ENCODE data around the gene MAN1C1.
"Not testable (repeated sequence)": the region's sequence is repeated elsewhere in the genome, so short reads cannot be mapped to it uniquely, and the experiment has no call there.

The MAN1C1 gene

DNA sequence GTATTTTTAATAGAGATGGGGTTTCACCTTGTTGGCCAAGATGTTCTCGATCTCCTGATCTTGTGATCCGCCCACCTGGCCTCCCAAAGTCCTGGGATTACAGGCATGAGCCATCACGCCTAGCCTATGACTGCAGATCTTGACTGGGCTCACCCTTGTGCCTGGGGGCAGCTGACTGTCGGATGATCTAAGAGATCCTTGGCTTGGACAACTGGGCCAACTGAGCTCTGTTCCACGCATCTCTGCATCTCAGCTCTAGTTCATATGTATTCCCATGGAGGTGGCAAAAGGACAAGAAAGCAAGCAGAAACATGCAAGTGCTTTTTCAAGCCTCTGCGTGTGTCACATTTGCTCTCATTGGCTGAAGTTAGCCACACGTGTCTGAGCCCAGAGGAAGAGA is 107.6 kb downstream of the MAN1C1 start:
- no peak for DNase-seq

DNA sequence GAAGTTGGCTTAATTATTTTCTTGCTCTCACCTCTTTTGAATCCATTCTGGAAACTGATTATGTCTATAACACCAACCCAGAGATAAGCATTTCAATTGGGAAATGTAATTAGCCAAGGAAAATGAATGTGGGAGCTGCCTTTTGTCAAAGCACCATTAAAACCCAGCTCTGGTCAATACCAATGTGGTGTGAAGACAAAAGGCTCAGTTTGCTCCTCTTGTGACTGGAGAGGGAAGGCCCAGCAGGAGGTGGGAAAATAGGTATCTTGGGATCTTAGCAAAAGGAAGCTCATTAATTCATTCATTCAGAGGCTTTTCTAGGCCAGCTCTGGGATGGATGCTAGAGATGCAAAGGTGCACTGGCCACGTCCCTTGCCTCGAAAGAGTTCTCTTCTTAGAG is 108.4 kb downstream of the MAN1C1 start:
- DNase-seq, result no peak

DNA sequence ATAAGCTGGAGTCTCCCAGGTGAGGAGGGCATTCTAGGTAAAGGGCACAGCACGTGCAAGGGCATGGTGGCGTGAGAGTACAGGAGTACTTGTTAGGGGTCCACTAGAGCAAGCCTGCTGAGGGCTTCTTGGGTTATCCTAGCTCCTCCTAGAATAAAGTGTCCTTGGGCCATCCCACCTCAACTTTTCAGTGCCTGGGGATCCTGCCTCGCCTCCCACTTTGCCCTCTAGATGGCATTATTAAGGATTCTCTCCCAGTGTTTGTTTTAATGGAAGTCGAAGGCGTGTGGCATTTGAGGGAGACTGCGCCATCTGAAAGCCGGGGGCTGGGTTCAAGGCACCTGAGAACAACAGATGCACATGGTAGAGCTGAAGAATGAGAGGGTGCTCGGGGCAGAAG is 108.9 kb downstream of the MAN1C1 start:
- DNase-seq, result no peak

DNA sequence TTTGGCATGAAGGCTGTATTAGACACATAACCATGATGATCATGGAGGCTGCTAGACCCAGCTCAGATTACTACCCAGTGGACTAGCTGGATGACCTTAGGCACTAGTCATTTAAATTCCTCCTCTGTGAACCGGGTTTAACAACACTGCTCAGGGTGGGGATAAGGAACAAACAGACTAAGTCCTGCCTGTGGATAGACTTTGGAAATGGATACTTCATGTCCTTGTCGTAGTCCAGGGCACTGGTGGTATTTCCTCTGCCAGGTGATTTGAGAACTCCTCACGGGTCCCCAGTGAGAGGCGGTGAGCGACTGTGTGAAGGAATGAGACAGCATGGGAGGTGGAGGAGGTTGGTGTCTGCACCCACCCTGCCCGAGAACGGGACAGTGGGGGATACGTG is 110.5 kb downstream of the MAN1C1 start:
- no peak for DNase-seq

DNA sequence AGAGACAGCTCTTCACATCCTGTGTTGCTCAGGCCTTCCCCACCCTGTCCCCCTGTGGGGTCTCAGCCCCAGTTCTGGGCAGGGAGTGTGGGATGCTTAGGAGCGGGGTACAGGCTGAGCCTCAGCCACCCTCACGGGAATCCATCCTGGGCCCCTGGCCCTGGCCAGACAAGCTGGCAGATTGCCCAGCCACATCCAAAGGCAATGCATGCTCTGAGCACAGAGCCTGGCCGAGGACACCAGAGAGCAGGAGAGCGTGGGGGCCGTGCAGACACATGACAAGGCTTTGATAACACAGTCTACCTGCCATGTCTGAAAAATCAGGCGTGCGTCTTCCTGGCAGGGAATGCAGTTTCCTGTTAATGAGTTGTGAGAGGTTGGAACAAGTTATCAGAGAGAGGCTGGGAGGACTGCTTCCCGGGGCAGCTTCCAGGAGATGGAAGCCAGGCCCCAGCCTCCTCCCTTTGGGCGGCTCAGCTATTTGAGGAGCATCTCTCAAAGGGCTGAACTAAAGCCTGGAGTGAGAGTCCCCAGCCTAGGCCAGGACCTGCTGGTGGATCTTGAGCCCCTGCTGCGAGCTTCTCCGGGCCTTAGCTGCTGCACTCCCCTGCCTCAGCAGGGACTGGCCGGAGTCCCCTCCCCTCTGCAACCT is 111.2 kb downstream of the MAN1C1 start:
- no peak for DNase-seq

DNA sequence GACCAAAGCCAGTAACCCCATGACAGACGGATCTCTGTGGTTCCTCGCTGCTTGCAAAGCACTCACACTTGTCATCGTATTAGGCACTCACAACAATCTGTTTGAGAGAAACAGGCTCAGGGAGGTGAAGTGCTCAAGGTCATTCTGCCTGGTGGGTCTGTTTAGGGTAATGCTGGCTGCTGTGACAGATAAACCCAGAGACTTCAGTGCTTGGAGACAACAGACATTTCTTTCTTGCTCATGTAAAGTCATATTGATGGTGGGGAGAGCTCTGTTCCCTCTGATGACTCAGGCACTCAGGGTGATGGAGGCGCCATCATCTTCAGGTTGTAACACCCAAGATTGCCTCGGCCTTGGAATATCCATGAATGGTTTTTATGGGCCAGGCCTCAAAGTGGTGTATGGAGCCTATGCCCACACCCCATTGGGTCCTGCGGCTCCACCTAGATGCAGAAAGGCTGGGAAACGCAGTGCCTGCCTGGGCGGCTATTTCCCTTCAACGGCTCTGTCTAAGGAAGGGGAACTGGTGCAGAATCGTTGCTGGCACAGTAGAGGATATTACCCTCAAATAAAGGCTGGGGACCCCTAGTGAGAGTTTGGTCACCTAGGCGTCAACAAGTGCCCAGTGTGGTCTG is 111.8 kb downstream of the MAN1C1 start:
- no peak for DNase-seq

DNA sequence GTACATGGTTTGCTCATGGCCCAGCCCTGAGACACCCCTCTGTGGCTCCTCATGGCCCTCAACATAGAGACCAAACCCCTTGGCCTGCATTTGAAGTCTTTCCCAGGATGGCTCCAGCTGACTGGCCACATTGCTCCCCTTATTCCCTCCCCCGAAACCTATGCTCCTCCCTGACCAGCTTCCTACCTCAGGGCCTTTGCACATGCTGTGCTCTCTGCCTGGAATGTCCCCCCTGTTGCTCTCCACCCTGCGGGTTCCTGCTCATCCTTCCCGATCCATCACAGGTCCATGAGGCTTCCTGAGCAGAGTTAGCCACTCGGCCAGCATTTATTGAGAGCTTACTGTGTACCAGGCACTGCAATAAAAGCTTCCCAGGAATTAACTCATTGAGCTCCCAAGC is 112.5 kb downstream of the MAN1C1 start:
- DNase-seq, result no peak

DNA sequence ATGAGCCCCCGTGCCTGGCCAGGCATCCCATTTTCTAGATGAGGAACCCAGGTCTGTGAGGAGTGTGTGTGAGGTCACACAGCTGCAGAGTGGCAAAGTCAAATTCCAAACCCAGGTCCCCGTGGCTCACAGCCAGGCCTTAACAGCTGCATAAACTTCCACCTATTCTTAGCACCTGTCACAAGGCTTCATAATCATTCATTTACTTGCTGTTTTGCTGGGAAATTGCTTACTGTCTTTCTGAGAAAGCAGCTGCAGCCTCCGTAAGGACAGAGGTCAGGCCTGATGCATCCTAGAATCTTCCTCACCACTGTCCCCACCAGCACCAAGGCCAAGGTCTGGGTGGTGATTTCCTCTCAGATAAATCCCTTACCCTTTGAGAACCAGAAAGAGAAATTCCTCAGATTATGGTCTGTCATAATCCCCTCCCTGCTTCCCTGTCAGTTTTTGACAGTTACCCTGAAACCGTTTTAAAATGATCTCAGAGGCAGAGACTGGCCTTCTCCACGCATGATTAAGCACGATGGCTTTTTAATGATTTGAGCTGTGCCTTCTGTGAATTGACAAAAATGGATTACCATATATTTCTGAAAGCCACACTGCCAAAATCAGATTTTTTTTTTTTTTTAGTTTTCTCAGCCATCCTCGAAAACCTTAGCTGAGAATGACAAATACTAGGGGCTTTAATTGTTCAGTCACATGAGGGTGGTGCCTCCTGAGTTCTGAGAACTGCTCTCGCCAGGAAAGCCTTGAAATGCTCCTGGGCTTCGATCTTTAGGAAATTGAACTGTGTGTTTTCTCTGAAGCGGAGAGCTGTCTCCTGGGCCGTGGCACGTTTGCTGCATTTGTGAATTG is 113.4 kb downstream of the MAN1C1 start:
- no peak for DNase-seq

DNA sequence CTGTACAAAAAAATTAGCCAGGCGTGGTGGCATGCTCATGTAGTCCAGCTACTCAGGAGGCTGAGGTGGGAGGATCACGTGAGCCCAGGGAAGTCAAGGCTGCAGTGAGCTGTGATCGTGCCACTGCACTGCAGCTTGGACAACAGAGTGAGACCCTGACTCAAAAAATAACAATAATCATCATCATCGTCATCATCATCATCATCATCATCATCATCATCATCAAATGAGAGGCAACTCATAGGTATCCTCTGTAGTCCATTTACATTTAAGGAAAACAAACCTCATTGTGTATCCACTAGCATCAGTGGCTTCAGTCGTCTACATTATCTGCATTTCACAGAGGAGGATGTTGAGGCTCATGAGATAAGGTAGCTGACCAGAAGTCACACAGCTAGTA is 114.6 kb downstream of the MAN1C1 start:
- no peak for DNase-seq

DNA sequence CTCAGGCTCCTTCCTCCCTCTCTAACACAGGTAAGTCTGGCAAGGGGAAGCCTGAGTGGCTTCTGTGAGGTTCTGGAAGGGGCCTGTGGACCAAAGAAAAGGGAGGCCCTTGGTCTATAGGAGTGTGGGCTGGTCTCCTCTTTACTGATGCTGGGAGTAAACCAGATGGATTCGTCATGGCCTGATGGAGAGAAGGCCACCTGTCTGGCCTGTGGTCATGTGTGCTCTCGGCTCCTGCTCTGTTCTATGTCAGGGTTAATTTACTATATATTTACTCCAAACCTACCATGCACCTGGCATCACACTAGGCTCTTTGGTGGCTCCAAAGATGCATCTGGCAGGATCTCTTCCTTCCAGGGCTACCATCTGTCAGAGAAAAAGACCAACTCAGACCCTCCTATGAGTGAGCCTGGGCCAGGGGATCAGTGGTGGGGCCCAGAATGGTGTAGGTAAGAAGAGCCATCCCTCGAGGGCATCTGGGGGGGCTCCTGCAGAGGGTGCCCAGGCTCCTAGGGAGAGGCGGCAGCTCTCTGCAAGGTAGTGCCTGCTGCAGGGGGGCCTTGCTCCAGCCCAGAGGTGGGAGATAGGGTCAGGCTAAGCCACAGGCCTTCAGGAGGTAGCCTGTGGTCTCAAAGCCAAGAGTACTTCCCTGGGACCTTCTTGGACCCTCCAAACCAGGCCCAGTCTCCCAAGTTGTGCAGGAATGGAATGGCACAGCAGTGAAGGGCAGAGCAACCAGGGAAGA is 115.2 kb downstream of the MAN1C1 start:
- no peak for DNase-seq

DNA sequence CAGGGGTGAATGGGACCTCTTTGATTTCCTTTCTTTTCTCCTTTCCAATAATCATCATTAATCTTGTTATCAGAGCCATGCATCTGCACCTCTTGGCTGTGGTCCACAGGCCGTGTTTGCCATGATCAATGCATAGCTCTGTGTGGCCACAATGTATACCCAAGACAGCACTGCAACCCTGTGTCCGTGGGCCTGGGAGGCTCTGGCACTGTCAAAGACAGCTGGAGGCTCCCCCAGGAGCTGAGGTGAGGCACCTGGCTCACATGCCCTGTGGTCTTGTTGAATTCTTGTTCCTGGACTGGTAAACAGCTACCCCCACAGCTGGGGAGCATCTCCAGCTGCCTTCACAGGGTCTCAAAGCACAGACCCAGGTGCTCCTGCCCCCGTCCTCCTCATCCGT is 116.2 kb downstream of the MAN1C1 start:
- DNase-seq, result no peak

DNA sequence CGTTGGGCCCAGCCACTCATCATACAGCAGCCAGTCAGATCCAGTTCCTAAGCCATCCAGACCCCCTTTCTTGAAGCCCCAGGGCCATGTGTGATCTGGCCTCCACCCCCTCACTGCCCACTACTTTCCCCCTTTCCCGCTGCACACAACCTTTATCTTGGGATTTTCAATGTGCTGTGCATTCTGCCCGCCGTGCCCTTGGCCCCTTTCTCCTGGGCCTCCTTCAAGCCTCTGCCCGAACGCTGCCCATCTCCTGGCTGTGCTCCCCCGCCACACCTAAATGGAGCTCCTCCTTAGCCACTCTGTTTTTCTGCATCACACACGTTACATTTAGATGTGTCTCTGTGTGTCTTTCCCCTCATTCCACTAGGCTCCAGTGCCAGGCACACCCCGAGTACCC is 116.7 kb downstream of the MAN1C1 start:
- no peak for DNase-seq

DNA sequence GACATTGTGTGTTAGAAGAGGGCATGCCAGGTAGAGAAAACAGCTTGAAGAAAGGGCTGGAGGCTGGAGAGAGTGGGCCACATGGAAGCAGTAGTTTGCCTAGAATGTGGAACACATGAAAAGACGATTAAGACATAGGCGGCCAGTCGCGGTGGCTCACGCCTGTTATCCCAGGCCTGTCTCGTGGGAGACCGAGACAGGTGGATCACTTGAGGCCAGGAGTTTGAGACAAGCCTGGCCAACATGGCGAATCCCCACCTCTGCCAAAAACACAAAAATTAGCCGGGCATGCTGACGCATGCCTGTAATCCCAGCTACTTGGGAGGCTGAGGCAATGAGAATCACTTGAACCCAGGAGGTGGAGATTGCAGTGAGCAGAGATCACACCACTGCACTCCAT is 118.4 kb downstream of the MAN1C1 start:
- not testable (repeated sequence) for DNase-seq

DNA sequence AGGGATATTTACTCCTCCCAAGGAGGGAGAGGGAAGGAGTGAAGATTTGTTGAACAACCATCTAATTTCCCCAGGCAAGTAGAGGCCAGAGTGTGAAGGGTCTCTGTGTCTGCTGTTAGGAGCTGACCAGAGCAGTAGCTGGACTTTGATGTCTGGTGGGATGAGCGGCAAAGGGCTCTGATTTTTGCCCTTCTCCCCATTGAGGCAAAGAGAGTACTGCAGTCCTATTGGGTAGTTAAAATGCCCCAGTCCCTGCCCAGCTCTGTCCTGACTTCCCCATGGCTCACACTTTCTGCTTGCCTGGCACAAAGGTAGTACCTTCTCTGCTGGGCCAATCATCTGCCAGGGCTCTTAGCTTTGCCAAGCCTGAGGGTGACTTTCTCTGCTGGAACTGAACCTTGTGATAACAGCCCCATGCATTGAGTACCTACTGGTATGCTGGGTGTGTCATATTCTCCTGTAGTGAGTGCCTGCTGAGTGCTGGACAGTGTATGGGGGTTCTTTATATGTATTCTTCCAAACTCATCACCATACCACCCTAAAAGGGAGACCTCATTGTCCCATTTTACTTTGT is 119.5 kb downstream of the MAN1C1 start:
- no peak for DNase-seq

DNA sequence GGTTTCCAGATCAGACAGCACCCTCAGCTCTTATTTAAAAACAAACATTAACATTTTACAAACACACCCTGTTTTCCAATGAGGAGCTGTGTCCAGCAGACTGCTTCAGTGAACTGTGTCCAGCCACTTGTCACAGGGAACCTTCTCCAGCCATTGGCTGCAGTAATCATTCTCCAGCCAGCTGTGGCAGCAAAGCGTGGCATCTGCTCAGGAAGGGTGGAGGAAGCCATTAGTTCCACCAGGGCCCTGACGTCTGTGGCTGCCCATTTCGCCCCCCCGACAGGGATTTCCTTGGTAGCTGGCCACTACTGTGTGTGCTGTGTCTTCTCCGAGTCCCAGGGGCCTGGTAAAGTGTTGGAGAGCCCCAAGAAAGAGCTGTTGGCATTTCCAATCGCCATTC is 120.5 kb downstream of the MAN1C1 start:
- no peak for DNase-seq

DNA sequence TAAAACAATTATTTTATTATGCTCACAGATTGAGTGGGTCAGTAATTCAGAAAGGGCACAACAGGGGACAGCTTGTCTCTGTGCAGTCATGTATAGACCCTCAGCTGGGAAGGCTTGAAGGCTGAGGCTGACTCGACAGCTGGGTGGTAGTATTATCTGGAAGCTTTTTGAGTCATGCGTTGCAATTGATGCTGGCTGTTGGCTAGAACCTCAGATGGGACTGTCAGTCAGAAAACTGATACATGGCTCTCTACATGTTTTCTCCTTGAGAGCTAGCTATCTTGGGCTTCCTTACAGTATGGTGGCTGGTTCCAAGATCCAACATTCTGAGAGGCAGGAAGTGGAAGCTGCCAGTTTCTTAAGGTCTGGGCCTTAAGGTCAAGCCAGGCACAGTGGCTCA is 121.9 kb downstream of the MAN1C1 start:
- DNase-seq, result no peak

DNA sequence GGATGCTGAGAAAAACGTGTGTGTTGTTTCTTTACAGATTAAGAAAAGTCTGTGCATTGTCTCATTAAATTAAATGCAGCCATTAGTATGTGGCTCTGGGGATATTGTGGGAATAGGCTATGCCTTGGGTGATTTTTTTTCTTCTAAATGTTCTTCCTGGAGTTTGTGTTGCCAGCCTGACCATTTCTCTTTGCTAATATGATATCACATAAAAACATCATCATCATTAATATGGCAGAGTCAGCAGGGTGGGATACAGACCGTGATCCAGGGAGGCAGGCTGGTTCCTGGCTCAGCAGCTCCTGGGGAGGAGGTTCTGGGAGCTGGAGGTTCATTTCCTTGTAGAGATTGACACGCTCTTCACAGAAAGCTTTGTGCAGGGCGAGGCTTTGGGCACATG is 122.8 kb downstream of the MAN1C1 start:
- DNase-seq, result no peak

DNA sequence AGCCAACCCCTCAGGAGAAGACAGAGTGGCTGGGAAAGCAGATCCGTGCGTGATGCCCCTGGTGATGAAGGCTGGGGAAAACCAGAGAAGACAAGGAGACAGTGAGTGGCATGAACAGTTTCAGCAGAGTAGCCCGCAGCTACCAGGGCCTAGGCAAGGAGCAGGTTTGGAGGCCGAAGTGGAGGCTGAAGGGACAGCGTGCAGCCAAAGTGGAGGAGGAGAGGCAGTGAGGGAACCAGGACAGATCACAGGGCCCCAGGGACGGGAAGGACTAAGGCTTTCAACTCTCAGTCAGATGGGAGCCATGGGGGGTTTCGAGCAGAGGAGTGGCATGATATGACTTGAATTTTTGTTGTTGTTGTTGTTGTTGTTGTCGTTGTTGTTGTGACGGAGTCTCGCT is 123.5 kb downstream of the MAN1C1 start:
- no peak for DNase-seq

DNA sequence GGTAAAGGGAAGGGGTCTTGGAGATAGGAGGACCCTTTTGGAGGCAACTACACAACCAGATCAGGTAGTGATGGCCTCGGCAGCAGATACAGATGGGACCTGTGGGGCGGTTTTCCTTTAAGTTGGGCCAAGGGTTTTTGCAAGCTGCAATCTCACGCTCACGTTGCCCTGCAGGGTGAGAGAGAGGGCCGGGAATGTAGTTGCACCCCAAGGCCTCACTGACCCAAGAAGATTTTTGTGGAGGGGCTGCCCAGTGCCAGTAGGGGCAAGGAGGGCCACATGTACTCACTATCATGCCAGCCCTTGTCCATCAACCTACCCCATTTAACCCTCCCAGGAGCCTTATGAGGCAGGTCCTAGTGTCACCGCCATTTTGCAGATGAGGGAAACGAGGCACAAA is 125.7 kb downstream of the MAN1C1 start:
- no peak for DNase-seq

DNA sequence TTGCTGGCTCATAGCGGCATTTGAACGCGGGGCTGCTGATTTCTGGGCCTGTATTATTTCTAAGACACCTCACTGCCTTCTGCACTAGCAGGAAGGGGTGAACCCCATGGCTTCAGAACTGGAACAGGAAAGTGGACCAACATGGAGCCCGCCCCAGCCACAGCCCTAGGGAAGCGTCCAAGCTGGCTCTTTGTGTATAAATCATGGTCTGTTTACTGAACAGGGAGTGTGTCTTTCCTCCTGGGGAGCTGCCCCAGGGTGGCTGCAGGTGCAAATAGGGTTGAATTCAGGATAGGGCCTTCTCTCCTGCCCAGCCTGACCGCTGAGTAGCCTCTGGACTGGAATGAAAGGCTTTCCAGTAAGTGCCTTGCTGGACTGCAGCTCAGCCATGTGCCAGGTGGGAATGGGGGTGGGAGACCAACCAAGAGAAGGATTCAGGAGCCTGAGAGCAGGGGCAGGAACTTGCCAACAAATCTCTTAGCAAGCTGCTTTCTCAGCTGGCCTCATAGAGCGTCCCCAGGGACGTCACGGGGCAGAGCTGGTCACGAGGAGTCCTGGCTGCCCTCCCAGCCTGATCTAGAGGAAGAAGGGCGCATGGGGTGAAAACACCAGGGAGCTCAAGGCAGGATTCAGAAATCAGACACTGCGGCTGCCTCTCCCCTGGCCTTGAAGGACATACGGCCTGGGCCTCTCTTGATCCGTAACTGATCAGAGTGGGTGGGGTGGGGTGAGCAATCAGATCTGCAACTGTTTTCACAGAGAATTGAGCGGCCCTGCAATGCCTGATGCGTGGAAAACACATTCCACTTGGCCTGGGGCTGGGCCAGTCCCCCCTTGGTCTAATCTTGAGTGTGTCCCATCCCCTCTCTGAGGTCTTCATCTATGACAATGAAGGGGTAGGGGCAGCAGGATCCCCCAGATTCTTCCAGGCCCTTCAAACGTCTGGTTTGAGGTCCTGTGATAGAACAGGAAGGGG is 126.9 kb downstream of the MAN1C1 start:
- DNase-seq, result peak; percentile 21

DNA sequence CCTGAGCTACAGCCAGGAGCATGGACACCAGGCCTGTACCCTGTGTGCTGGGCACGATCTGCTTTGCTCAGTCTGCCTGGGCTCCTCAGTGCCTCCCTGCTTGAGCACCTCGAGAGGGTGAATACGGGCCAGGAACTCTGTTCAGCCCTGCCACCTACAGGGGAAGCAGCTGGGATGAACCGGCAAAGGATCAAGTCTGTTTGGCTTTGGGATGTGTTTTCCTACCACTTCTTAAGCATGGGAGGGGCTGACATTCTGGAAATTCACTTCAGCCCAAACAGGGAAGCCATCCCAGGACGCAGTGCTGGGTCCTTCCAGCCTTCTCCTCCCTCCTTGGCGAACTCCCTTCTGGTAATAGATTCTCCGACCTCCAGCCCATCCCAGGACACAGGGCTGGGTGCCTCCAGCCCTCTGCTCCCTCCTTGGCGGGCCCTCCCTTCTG is 127.6 kb downstream of the MAN1C1 start:
- DNase-seq, result no peak

Measured in NCI-H1436 treated with DMSO at 0.1 percent for 48 hours (cell line).